NOMO-1 treated with dmso at 0.1 percent for 144 hours (cell line): ENCODE results near the gene CASTOR1.
A peak's percentile ranks its signal among the peaks of the same experiment; 100 is the strongest.

ENCODE experiments used
- DNase-seq: peaks from one replicate; lab custom pipeline; 2025; ENCODE audit not compliant: unreplicated experiment; lab: John Stamatoyannopoulos, UW

The CASTOR1 gene

GRCh38 chr22:30320021-30320556, 30.8 kb upstream of the CASTOR1 start:
- no peak for DNase-seq

GRCh38 chr22:30318799-30319419, 29.6 kb upstream of the CASTOR1 start:
- no peak for DNase-seq

- DNase-seq = no peak
Measured at GRCh38 chr22:30317778-30318177, 28.5 kb upstream of the CASTOR1 start.

GRCh38 chr22:30315962-30316576, 26.8 kb upstream of the CASTOR1 start:
- DNase-seq = no peak

DNA sequence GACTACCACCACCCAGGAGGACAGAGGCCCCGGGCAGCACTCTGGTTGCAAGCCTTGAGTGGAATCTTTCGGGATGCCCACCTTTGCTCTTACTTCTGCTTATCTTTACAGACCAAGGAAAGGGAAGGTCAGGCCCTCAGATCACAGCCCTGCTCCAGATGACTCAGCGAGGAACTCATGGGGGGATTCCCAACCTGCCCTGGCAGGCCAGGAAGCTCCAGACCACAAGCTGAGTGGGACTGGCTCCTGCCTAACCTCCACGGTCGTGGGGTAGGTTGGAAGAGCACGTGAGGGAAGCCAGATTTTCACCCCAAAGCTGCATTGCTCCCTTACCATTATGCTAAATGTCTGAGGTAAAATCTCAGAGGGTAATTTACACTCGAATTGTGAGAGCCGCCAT, 25.6 kb upstream of the CASTOR1 start:
- no peak for DNase-seq

DNA sequence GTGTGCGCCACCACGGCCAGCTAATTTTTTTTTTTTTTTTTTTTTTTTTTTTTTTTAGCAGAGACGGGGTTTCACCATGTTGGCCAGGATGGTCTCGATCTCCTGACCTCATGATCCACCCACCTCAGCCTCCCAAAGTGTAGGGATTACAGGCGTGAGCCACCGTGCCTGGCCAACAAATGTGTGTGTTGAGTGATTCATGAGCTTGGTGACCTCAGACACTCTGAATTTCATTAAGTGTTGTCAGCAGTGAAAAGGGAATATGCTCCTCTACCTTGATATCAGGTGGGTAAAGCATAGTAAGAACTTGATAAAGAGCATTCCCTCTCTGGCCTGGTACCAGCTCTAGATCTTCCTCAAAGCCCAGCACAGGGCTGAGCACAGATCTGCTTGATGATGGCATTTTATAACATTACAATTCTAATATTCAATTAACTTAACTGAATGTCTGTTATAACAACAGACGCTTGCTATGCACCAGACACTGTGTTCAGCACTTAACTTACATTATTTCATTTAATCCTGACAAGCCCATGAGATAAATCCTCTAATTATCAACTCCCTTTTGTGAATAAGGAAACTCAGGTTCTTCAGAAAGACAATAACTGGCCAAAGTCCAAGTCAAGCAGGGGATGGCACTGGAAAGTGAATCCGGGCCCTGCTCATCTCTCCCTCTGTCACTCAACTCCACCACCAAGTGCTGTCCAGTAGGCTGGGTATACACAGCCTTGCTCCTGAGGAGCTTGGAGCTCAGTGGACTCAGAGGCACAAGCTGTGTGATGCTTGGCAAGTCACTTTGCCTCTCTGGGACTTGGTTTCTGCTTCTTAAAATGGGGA, 24.4 kb upstream of the CASTOR1 start:
- no peak for DNase-seq

DNA sequence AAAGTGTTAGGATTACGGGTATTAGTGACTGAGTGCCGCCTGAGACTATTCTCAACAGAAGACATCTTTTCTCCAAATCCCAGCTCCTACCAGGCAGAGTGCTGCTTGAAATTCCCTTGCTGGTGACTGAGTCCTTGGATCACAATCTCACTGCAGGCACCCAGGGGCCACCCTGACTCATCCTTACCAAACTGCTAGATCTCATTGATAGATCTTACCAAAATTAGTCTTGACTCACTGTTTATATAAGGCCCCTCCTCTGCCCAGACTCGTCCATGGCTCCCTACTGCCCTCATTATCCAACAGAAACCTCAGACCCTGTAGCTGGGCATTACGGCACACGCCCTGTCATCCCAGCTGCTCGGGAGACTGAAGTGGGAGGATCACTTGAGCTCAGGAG, 22.7 kb upstream of the CASTOR1 start:
- no peak for DNase-seq

GRCh38 chr22:30310881-30311771, 21.8 kb upstream of the CASTOR1 start:
- no peak for DNase-seq

GRCh38 chr22:30309951-30310741, 20.8 kb upstream of the CASTOR1 start:
- peak; percentile 70 for DNase-seq

GRCh38 chr22:30308518-30309230, 19.4 kb upstream of the CASTOR1 start:
- DNase-seq = no peak

GRCh38 chr22:30308093-30308492, 18.8 kb upstream of the CASTOR1 start:
- DNase-seq = no peak

DNA sequence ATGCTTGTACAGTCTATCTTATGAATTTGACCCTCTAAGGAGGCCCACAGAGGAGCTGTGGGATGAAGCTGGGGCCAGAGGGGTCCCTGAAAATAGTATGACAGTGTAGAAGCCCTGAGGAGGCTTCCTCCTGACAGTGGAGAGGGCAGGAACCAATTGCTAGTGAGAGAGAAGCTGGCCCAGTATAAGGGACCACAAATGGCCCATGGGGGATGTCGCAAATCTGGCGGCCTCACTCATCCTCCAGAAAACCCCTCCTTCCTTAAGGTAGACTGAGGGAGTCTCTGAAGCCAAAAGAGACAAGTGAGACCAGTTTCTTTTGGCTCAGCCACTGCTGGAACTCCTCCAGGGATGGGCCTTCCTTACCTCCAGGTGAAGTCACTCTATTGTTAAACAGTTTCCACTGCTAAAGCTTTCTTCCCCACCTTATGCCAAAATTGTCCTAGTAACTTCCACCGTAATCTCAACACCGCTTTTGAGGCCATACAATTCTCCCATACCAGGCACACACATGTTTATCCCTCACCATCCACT, 17.8 kb upstream of the CASTOR1 start:
- no peak for DNase-seq

- DNase-seq = no peak
Measured at GRCh38 chr22:30306627-30307011, 17.3 kb upstream of the CASTOR1 start.

GRCh38 chr22:30305906-30306626, 16.8 kb upstream of the CASTOR1 start:
- DNase-seq = no peak

DNA sequence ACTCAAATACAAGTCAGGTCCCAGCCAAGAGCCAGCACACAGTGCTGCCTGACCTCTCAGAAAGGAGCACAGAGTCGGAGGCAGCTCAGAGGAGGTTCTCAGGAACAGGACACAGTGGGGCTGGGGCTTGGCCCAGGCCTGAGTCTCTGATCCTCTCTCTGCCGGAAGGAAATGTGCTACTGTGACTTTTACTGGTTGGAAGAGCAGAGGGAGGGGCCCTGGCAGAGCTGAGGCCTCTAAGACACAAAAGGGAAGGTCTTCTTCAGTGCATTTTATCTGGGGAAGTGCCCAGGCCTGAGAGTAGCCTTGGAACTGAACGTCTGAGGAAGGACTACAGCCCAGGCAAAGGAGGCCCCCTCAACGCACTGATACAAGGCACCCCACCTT, 16.2 kb upstream of the CASTOR1 start:
- DNase-seq = peak; percentile 87

DNA sequence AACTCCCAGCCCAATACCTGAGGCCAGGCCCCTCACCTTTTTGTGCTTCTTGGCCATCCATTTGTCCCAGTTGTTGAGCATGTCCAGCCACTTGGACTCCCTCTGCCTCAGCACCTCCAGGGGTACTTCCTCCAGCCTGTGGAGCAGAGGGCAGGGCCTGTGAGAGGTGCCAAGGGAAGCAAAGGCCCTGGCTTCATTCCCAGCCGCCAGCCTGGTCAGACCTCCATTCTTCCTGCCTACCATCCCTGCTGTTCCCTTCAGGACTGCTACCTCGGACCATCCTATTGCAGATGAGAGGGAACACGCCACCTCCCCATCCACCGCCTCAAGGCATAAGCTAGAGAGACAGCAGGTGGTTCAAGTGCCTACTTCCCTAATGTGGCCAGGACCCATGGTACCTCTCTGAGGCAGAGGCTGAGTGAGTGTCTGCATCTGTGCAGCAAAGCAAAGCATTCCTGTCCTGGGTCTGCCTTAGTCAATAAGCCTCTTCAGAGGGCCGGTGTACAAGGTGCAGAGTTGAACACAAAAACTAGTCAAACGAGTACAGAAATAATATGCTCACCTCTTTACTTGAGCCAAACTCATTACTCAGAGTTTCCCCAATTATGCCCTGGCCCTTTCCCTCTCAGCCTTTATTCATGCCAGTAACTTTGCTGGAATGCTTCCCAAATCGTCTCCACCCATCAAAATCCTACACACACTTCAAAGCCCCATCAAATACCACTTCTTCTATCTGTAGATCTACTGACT, 15.4 kb upstream of the CASTOR1 start:
- DNase-seq = no peak

DNA sequence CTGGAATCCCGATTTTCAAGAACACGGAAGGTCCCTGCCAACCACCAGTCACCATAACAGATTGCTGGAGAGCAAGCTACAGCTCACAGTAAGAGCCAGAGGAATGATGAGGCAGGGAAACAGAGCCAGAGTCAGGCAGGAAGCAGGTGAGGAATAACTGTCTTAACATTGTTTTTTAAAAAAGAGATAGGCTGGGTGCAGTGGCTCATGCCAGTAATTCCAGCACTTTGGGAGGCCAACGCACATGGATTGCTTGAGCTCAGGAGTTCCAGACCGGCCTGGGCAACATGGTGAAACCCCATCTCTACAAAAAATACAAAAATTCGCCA, 13.5 kb upstream of the CASTOR1 start:
- DNase-seq = no peak
